ENCODE results near the gene NGLY1. TPM values are rescaled to one million over a fixed set of nuclear protein-coding genes. Genes with fewer than 3 reads are reported as not detected.

Gene NGLY1
- total RNA-seq, 1 donor from 2014 or later = 16.3 TPM

GRCh38 chr3:25789596-25790556 lies 6.6 kb upstream of the NGLY1 start, which contains the start of gene OXSM:
Gene OXSM (plus strand): TSS chr3:25790090. CDS start chr3:25791021, 931 bp downstream.
- H3K27ac ChIP-seq = peak within 1 kb of the TSS; percentile 83 to 85
- H3K36me3 ChIP-seq = no peaks in the 10 kb centered on the region
- DNase-seq (ENCODE audit: low spot score in 2 of 2) = peak; percentile 73 to 95
- H3K9me3 ChIP-seq = no peaks in the 10 kb centered on the region
- peak within 1 kb of the TSS; percentile 68 to 69 for H3K4me3 ChIP-seq
- H3K4me1 ChIP-seq = peaks cover 0 to 8% of the 10 kb centered on the region in 2 donors
- intact Hi-C loops (cut with DNase I) = loop anchor here (10.0 kb wide), 1 partner anchor 315 kb away; no protein-coding TSS in a partner anchor
- TF ChIP-seq, protein P1, sequence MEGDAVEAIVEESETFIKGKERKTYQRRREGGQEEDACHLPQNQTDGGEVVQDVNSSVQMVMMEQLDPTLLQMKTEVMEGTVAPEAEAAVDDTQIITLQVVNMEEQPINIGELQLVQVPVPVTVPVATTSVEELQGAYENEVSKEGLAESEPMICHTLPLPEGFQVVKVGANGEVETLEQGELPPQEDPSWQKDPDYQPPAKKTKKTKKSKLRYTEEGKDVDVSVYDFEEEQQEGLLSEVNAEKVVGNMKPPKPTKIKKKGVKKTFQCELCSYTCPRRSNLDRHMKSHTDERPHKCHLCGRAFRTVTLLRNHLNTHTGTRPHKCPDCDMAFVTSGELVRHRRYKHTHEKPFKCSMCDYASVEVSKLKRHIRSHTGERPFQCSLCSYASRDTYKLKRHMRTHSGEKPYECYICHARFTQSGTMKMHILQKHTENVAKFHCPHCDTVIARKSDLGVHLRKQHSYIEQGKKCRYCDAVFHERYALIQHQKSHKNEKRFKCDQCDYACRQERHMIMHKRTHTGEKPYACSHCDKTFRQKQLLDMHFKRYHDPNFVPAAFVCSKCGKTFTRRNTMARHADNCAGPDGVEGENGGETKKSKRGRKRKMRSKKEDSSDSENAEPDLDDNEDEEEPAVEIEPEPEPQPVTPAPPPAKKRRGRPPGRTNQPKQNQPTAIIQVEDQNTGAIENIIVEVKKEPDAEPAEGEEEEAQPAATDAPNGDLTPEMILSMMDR (IDR thresholded peaks at IDR 0.05) = no peak
- H3K27me3 ChIP-seq = no peaks in the 10 kb centered on the region

DNA sequence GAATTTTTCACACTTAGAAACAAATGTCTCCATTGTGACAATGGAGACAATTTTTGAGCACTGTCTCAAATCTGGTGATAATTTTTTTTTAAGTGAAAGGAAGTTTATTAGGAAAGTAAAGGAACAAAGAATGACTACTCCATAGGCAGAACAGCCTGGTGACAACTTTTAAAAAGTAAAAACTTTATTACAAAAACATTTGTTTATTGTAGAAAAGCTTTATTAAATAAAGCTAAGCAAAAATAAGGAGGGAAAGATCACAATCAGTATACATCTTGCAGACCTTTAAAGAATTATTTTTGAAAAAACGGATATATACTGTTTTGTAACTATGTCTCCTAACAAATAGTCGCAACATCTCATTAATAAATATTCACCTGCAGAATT lies 6.0 kb upstream of the NGLY1 start:
- DNase-seq (ENCODE audit: low spot score in 2 of 2) = no peak
- TF ChIP-seq, protein P1 (IDR thresholded peaks at IDR 0.05) = no peak
- peaks cover 0 to 8% of the 10 kb centered on the region in 2 donors for H3K4me1 ChIP-seq
- intact Hi-C loops (cut with DNase I) = loop anchor here (10.0 kb wide), 1 partner anchor 316 kb away; no protein-coding TSS in a partner anchor
- no peaks in the 10 kb centered on the region for H3K9me3 ChIP-seq
- H3K4me3 ChIP-seq = peak overlapping the region; percentile 68 to 69
- peak overlapping the region; percentile 83 to 85 for H3K27ac ChIP-seq
- no peaks in the 10 kb centered on the region for H3K36me3 ChIP-seq
- H3K27me3 ChIP-seq = no peaks in the 10 kb centered on the region

GRCh38 chr3:25787689-25788088 lies 4.4 kb upstream of the NGLY1 start:
- peaks cover 0 to 8% of the 10 kb centered on the region in 2 donors for H3K4me1 ChIP-seq
- no peak for DNase-seq (ENCODE audit: low spot score in 2 of 2)
- H3K36me3 ChIP-seq = no peaks in the 10 kb centered on the region
- H3K27ac ChIP-seq = no peak overlapping the region
- intact Hi-C loops (cut with DNase I) = loop anchor here (10.0 kb wide), 1 partner anchor 317 kb away; no protein-coding TSS in a partner anchor
- H3K4me3 ChIP-seq = no peak overlapping the region
- H3K27me3 ChIP-seq = no peaks in the 10 kb centered on the region
- TF ChIP-seq, protein P1 (IDR thresholded peaks at IDR 0.05) = no peak
- H3K9me3 ChIP-seq = no peaks in the 10 kb centered on the region

DNA sequence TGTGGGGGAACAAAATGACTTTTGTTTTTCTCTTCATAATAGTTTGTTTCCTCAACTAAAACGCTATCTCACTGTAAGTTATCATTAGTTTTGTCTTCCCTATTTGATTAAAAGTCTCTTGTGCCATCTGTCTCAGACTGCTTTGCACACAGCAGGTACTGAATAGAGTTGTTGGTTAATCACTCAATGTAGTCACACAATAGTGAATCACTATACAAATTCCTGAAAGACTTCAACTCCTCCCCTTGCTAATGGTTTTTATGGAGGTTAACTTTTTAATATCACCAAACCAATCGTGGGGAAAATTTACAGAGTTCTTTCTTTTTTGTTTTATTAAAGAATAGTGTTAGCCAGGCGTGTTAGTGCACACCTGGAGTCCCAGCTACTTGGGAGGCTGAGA lies 2.6 kb upstream of the NGLY1 start:
- no peak for DNase-seq (ENCODE audit: low spot score in 2 of 2)
- H3K4me1 ChIP-seq = peaks cover 0 to 13% of the 10 kb centered on the region in 2 donors
- intact Hi-C loops (cut with DNase I) = loop anchor here (10.0 kb wide), 1 partner anchor 319 kb away; no protein-coding TSS in a partner anchor
- no peak overlapping the region for H3K4me3 ChIP-seq
- H3K36me3 ChIP-seq = no peaks in the 10 kb centered on the region
- H3K27ac ChIP-seq = no peak overlapping the region
- H3K9me3 ChIP-seq = no peaks in the 10 kb centered on the region
- H3K27me3 ChIP-seq = no peaks in the 10 kb centered on the region
- TF ChIP-seq, protein P1 (IDR thresholded peaks at IDR 0.05) = no peak

- no peak overlapping the region for H3K27ac ChIP-seq
- peaks cover 0 to 9% of the 10 kb centered on the region in 2 donors for H3K4me1 ChIP-seq
- no peak for DNase-seq (ENCODE audit: low spot score in 2 of 2)
- intact Hi-C loops (cut with DNase I) = loop anchor here (10.0 kb wide), 1 partner anchor 320 kb away; no protein-coding TSS in a partner anchor
- H3K36me3 ChIP-seq = no peaks in the 10 kb centered on the region
- no peaks in the 10 kb centered on the region for H3K9me3 ChIP-seq
- no peak overlapping the region for H3K4me3 ChIP-seq
- no peaks in the 10 kb centered on the region for H3K27me3 ChIP-seq
- TF ChIP-seq, protein P1 (IDR thresholded peaks at IDR 0.05) = no peak
Measured at GRCh38 chr3:25784971-25785370, 1.7 kb upstream of the NGLY1 start.
